Progenitor cell of endocrine pancreas (in vitro differentiated cells): ENCODE data around the gene LTBP1. TPM values are rescaled to one million over a fixed set of nuclear protein-coding genes. Genes with fewer than 3 reads are reported as not detected.

Experiments
- DNase-seq: peaks from one replicate; pipeline ENCODE4 v3.0.0; 2021; ENCODE audit warnings: low spot score; ENCODE audit not compliant: unreplicated experiment
- H3K27ac Mint-ChIP-seq: 2 replicates; pipeline ENCODE4 v1.8.0; 2021; ENCODE audit warnings: mild to moderate bottlenecking, moderate library complexity, mixed read lengths
- H3K27me3 Mint-ChIP-seq: 2 replicates; pipeline ENCODE4 v1.8.0; 2021; ENCODE audit warnings: mixed read lengths
- H3K36me3 Mint-ChIP-seq: 2 replicates; pipeline ENCODE4 v1.8.0; 2022; ENCODE audit warnings: mixed read lengths; ENCODE audit not compliant: insufficient read depth
- H3K4me1 Mint-ChIP-seq: 2 replicates; pipeline ENCODE4 v1.8.0; 2021; ENCODE audit warnings: low read depth, mixed read lengths
- H3K4me3 Mint-ChIP-seq: 2 replicates; pipeline ENCODE4 v1.8.0; 2021; ENCODE audit warnings: low read depth, mild to moderate bottlenecking, moderate library complexity, mixed read lengths
- H3K9me3 Mint-ChIP-seq: 2 replicates; pipeline ENCODE4 v1.8.0; 2021; ENCODE audit warnings: low read depth, mixed read lengths
- CTCF ChIP-seq: fragments of 200-600 bp; sonication (generic); IDR thresholded peaks from one replicate; pipeline ENCODE4 v1.5.0; 2021; ENCODE audit warnings: antibody characterized with exemption, mild to moderate bottlenecking; ENCODE audit not compliant: unreplicated experiment
- total RNA-seq: library from RNA; stranded (reverse); gene quantifications from 2 replicates; pipeline ENCODE4 v1.2.1, GENCODE V29; 2021

The LTBP1 gene
- total RNA-seq, 1 donor from 2014 or later, result 63.0 TPM

GRCh38 chr2:33106115-33106514, 159.4 kb downstream of the LTBP1 start:
- Mint-ChIP-seq H3K36me3 (no peaks in the 10 kb centered on the region), H3K27me3 (no peaks in the 10 kb centered on the region), H3K4me1 (peaks cover 7% of the 10 kb centered on the region), H3K9me3 (no peaks in the 10 kb centered on the region), H3K27ac (no peak overlapping the region), H3K4me3 (no peak overlapping the region)
- no peak for TF ChIP-seq CTCF
- DNase-seq, result no peak

- Mint-ChIP-seq H3K9me3 (no peaks in the 10 kb centered on the region), H3K4me1 (no peaks in the 10 kb centered on the region), H3K36me3 (peaks cover 3% of the 10 kb centered on the region), H3K4me3 (no peak overlapping the region), H3K27me3 (no peaks in the 10 kb centered on the region), H3K27ac (no peak overlapping the region)
- no peak for DNase-seq
- no peak for TF ChIP-seq CTCF
Observed at GRCh38 chr2:33107690-33108482, 161.1 kb downstream of the LTBP1 start.

DNA sequence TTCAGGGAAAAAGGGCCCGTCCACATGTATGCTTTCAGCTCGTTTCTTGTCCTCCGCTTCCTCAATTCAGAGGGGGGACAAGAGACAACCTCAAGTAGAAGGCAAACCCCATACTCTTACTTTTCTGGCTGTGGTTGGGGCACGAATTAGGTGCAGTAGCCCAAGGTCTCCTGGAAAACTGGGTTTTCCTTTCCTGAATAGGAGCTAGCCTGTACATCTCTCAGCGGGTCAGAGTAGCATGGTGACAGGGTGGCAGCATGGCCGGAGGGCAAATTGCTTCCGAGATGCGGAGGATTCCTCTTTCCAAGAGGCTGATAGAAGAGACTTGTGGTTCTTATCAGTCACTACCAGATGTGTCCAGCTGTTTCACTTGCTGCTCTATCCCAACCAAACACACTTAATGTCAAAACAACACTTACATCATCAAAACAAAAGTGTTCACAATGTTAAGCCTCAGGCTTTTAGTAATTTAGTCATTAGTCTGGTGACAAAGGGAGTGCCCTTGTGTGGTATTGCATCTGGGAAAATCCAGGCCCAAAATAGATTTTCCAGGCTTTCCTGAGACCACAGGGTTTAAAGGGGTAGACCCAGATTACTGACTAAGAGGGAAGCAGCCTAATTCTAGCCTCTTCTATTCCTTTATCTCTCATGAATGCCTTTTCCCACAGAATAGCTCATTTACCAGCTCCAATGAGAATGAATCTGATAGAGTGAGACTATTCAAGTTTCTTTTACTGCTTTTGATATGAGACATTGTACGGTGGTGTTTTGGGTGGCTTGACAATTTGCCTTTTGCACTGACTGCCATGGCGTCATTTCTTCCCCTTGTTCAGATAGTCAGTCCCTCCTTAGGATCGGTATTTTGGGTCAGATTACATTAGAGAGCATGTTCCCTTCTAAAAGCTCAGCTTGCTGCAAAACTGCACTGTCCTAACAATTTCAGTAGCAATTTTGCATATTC, 162.0 kb downstream of the LTBP1 start:
- Mint-ChIP-seq H3K4me1 (no peaks in the 10 kb centered on the region), H3K27me3 (no peaks in the 10 kb centered on the region), H3K36me3 (peaks cover 3% of the 10 kb centered on the region), H3K27ac (no peak overlapping the region), H3K9me3 (no peaks in the 10 kb centered on the region), H3K4me3 (no peak overlapping the region)
- DNase-seq, result no peak
- no peak for TF ChIP-seq CTCF

GRCh38 chr2:33110461-33110860, 163.7 kb downstream of the LTBP1 start:
- Mint-ChIP-seq H3K4me1 (no peaks in the 10 kb centered on the region), H3K9me3 (no peaks in the 10 kb centered on the region), H3K36me3 (peaks cover 3% of the 10 kb centered on the region), H3K27ac (no peak overlapping the region), H3K4me3 (no peak overlapping the region), H3K27me3 (no peaks in the 10 kb centered on the region)
- TF ChIP-seq CTCF, result no peak
- DNase-seq, result no peak

- H3K36me3 Mint-ChIP-seq, result peaks cover 3% of the 10 kb centered on the region
- no peak overlapping the region for H3K4me3 Mint-ChIP-seq
- TF ChIP-seq CTCF, result no peak
- no peaks in the 10 kb centered on the region for H3K9me3 Mint-ChIP-seq
- no peak overlapping the region for H3K27ac Mint-ChIP-seq
- no peaks in the 10 kb centered on the region for H3K27me3 Mint-ChIP-seq
- H3K4me1 Mint-ChIP-seq, result no peaks in the 10 kb centered on the region
- DNase-seq, result no peak
Observed at GRCh38 chr2:33111002-33111446, 164.3 kb downstream of the LTBP1 start.
